ENCODE data around the gene DNAJC7. TPM values are rescaled to one million over a fixed set of nuclear protein-coding genes. Genes with fewer than 3 reads are reported as not detected.

The DNAJC7 gene
- total and polyA plus RNA-seq, 9 of the 15 experiments (the other 6 are each of a cell fraction or from before 2014, with no cell fraction given), result 85.8 to 262 (median 157) TPM

DNA sequence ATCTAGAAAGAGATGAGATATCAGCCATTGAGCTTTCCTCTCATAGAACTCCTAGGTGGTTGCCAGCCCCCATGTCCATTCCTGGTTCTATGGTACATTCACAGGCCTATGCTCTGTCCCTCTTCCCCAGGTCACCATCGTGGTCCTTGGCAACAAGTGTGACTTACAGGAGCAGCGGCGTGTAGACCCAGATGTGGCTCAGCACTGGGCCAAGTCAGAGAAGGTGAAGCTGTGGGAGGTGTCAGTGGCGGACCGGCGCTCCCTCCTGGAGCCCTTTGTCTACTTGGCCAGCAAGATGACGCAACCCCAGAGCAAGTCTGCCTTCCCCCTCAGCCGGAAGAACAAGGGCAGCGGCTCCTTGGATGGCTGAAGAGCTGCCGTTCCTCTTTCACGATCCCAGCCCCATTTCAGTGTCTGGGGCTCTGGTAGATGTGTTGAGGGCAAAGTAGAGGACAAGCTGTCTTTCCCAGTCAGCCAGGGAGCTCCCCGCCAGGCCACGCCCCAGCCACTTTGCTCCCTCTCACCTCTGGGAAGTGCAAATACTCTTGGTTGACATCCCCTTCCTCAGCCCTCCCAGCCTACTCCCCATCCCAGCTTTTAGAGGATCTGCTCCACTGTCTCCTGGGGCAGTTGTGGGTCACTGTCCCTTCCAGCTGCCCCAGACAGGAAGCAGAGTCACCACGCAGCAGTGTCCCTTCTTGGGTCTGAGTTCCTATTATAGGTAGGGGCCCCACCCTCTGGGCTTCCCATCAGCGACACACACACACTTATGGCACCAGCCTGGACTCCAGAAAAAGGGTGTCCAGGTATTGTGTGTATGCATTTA, 6.5 kb upstream of the DNAJC7 start (continued):
- TF ChIP-seq, protein P1, sequence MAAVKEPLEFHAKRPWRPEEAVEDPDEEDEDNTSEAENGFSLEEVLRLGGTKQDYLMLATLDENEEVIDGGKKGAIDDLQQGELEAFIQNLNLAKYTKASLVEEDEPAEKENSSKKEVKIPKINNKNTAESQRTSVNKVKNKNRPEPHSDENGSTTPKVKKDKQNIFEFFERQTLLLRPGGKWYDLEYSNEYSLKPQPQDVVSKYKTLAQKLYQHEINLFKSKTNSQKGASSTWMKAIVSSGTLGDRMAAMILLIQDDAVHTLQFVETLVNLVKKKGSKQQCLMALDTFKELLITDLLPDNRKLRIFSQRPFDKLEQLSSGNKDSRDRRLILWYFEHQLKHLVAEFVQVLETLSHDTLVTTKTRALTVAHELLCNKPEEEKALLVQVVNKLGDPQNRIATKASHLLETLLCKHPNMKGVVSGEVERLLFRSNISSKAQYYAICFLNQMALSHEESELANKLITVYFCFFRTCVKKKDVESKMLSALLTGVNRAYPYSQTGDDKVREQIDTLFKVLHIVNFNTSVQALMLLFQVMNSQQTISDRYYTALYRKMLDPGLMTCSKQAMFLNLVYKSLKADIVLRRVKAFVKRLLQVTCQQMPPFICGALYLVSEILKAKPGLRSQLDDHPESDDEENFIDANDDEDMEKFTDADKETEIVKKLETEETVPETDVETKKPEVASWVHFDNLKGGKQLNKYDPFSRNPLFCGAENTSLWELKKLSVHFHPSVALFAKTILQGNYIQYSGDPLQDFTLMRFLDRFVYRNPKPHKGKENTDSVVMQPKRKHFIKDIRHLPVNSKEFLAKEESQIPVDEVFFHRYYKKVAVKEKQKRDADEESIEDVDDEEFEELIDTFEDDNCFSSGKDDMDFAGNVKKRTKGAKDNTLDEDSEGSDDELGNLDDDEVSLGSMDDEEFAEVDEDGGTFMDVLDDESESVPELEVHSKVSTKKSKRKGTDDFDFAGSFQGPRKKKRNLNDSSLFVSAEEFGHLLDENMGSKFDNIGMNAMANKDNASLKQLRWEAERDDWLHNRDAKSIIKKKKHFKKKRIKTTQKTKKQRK (IDR thresholded peaks at IDR 0.05; ENCODE audit: borderline replicate concordance, low read depth, low read length), result no peak
- TF ChIP-seq ZZZ3 (IDR thresholded peaks at IDR 0.05) (no peak), U2AF1 (optimal IDR thresholded peaks at IDR 0.05; ENCODE audit: low read depth, low read length) (no peak), ZC3H11A (IDR thresholded peaks at IDR 0.05; ENCODE audit: low read depth, low read length) (no peak), CEBPG (CRISPR knock-in tag; IDR thresholded peaks at IDR 0.05) (peak; percentile 99), CEBPG (tag; conservative IDR thresholded peaks at IDR 0.05 in 1 of 2, IDR thresholded peaks at IDR 0.05 in 1 of 2) (peak; percentile 97 to 99), SREBF1 (IDR thresholded peaks at IDR 0.05; ENCODE audit: borderline replicate concordance, low read depth, low read length) (no peak), CHD2 (IDR thresholded peaks at IDR 0.05; ENCODE audit: low read depth, low read length) (no peak), MXI1 (IDR thresholded peaks at IDR 0.05; ENCODE audit: low read depth, low read length) (no peak), POLR2A (conservative IDR thresholded peaks at IDR 0.05) (0 out of 2 replicates have a peak, but pooled peaks have one; percentile 25)
- TF ChIP-seq, protein P2, sequence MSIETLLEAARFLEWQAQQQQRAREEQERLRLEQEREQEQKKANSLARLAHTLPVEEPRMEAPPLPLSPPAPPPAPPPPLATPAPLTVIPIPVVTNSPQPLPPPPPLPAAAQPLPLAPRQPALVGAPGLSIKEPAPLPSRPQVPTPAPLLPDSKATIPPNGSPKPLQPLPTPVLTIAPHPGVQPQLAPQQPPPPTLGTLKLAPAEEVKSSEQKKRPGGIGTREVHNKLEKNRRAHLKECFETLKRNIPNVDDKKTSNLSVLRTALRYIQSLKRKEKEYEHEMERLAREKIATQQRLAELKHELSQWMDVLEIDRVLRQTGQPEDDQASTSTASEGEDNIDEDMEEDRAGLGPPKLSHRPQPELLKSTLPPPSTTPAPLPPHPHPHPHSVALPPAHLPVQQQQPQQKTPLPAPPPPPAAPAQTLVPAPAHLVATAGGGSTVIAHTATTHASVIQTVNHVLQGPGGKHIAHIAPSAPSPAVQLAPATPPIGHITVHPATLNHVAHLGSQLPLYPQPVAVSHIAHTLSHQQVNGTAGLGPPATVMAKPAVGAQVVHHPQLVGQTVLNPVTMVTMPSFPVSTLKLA (conservative IDR thresholded peaks at IDR 0.05), result peak in 1 of 2 experiments; percentile 39; a peak in 1 of 4 replicates
- TF ChIP-seq, protein P3, sequence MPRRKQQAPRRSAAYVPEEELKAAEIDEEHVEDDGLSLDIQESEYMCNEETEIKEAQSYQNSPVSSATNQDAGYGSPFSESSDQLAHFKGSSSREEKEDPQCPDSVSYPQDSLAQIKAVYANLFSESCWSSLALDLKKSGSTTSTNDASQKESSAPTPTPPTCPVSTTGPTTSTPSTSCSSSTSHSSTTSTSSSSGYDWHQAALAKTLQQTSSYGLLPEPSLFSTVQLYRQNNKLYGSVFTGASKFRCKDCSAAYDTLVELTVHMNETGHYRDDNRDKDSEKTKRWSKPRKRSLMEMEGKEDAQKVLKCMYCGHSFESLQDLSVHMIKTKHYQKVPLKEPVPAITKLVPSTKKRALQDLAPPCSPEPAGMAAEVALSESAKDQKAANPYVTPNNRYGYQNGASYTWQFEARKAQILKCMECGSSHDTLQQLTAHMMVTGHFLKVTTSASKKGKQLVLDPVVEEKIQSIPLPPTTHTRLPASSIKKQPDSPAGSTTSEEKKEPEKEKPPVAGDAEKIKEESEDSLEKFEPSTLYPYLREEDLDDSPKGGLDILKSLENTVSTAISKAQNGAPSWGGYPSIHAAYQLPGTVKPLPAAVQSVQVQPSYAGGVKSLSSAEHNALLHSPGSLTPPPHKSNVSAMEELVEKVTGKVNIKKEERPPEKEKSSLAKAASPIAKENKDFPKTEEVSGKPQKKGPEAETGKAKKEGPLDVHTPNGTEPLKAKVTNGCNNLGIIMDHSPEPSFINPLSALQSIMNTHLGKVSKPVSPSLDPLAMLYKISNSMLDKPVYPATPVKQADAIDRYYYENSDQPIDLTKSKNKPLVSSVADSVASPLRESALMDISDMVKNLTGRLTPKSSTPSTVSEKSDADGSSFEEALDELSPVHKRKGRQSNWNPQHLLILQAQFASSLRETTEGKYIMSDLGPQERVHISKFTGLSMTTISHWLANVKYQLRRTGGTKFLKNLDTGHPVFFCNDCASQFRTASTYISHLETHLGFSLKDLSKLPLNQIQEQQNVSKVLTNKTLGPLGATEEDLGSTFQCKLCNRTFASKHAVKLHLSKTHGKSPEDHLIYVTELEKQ (CRISPR knock-in tag; IDR thresholded peaks at IDR 0.05), result peak; percentile 5; the same call in 1 of the 2 replicates
- TF ChIP-seq, protein P4, sequence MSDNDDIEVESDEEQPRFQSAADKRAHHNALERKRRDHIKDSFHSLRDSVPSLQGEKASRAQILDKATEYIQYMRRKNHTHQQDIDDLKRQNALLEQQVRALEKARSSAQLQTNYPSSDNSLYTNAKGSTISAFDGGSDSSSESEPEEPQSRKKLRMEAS (CRISPR knock-in tag; IDR thresholded peaks at IDR 0.05), result no peak
- TF ChIP-seq, protein P5, sequence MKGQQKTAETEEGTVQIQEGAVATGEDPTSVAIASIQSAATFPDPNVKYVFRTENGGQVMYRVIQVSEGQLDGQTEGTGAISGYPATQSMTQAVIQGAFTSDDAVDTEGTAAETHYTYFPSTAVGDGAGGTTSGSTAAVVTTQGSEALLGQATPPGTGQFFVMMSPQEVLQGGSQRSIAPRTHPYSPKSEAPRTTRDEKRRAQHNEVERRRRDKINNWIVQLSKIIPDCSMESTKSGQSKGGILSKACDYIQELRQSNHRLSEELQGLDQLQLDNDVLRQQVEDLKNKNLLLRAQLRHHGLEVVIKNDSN (CRISPR knock-in tag; IDR thresholded peaks at IDR 0.05), result no peak
- TF ChIP-seq, protein P6, sequence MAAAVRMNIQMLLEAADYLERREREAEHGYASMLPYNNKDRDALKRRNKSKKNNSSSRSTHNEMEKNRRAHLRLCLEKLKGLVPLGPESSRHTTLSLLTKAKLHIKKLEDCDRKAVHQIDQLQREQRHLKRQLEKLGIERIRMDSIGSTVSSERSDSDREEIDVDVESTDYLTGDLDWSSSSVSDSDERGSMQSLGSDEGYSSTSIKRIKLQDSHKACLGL (CRISPR knock-in tag; IDR thresholded peaks at IDR 0.05; ENCODE audit: borderline replicate concordance, poor library complexity, severe bottlenecking), result no peak
